IMR-90 (cell line): ENCODE measurements around the gene EGR2.

Experiments
- BHLHE40 ChIP-seq: fragments of 150-350 bp; IDR thresholded peaks from 2 replicates; pipeline ENCODE4 v1.6.1; 2016; ENCODE audit warnings: mild to moderate bottlenecking, low read depth, low read length
- CEBPB ChIP-seq: IDR thresholded peaks from 2 replicates; pipeline ENCODE4 v1.6.1; 2012; ENCODE audit warnings: low read depth, low read length, improper control_type of control experiment
- CTCF ChIP-seq: conservative IDR thresholded peaks from 2 replicates; pipeline ENCODE4 v1.5.1; 2012; ENCODE audit warnings: mild to moderate bottlenecking, low read depth, low read length, improper control_type of control experiment
- ELK1 ChIP-seq: fragments of 150-350 bp; IDR thresholded peaks from 2 replicates; pipeline ENCODE4 v1.6.1; 2016; ENCODE audit warnings: low read depth, mild to moderate bottlenecking, low read length, moderate library complexity, borderline replicate concordance
- MAFK ChIP-seq: IDR thresholded peaks from 2 replicates; pipeline ENCODE4 v1.6.1; 2012; ENCODE audit warnings: low read depth, low read length, improper control_type of control experiment
- MAZ ChIP-seq: IDR thresholded peaks from 2 replicates; pipeline ENCODE4 v1.6.1; 2012; ENCODE audit warnings: low read depth, mild to moderate bottlenecking, low read length, improper control_type of control experiment, moderate library complexity, borderline replicate concordance
- MXI1 ChIP-seq: IDR thresholded peaks from 2 replicates; pipeline ENCODE4 v1.6.1; 2012; ENCODE audit warnings: low read depth, mild to moderate bottlenecking, low read length, moderate library complexity, borderline replicate concordance
- POLR2A ChIP-seq: IDR thresholded peaks from 2 replicates; pipeline ENCODE4 v1.6.1; 2012; ENCODE audit warnings: mild to moderate bottlenecking, low read depth, low read length
- RAD21 ChIP-seq: IDR thresholded peaks from 2 replicates; pipeline ENCODE4 v1.6.1; 2012; ENCODE audit warnings: low read length, improper control_type of control experiment
- RCOR1 ChIP-seq: IDR thresholded peaks from 2 replicates; pipeline ENCODE4 v1.6.1; 2012; ENCODE audit warnings: mild to moderate bottlenecking, low read length, improper control_type of control experiment; ENCODE audit not compliant: insufficient replicate concordance
- RFX5 ChIP-seq: IDR thresholded peaks from 2 replicates; pipeline ENCODE4 v1.8.0; 2012; ENCODE audit warnings: low read depth, mild to moderate bottlenecking, low read length, moderate library complexity
- SMC3 ChIP-seq: fragments of 150-350 bp; IDR thresholded peaks from 2 replicates; pipeline ENCODE4 v1.6.1; 2016; ENCODE audit warnings: low read depth, mild to moderate bottlenecking, antibody characterized with exemption, low read length, moderate library complexity
- USF2 ChIP-seq: fragments of 150-350 bp; IDR thresholded peaks from 2 replicates; pipeline ENCODE4 v1.6.1; 2017; ENCODE audit warnings: mild to moderate bottlenecking, antibody characterized with exemption, low read length, low read depth

GRCh38 chr10:62820586-62820985 lies 4.4 kb upstream of the EGR2 start:
- TF ChIP-seq POLR2A (no peak), CTCF (no peak), RFX5 (no peak), RAD21 (no peak), CEBPB (no peak), SMC3 (no peak), USF2 (no peak), MAZ (no peak), BHLHE40 (no peak), MAFK (no peak), ELK1 (no peak), MXI1 (no peak), RCOR1 (no peak)
